Kidney (tissue), 14 donors: ENCODE data around the gene PKDREJ. TPM values are rescaled to one million over a fixed set of nuclear protein-coding genes. Genes with fewer than 3 reads are reported as not detected.

Source experiments
- DNase-seq, 5 donors: peaks; one replicate each; pipeline ENCODE4 v3.0.0-alpha.2; 2013 to 2020
- FAIRE-seq: peaks from 2 replicates; lab custom pipeline; 2012; peaks lifted over from hg19 to GRCh38; lab: Jason Lieb, UNC
- H3K27ac ChIP-seq, 2 donors: one replicate each; pipeline ENCODE4 v1.7.0; 2013; ENCODE audit warnings: low read depth in 2 of 2, low read length in 2 of 2, inconsistent platforms in 1 of 2
- H3K27me3 ChIP-seq: one replicate; pipeline ENCODE4 v1.7.1; 2013; ENCODE audit warnings: low read length, inconsistent platforms; ENCODE audit not compliant: control insufficient read depth, insufficient read depth
- H3K36me3 ChIP-seq, 3 donors: one replicate each; pipeline versions ENCODE4 v1.7.0 to v1.7.1; 2013; ENCODE audit warnings: low read length in 3 of 3, control low read depth in 1 of 3, inconsistent platforms in 1 of 3; ENCODE audit not compliant: insufficient read depth in 3 of 3, control insufficient read depth in 2 of 3
- H3K4me1 ChIP-seq, 3 donors: one replicate each; pipeline versions ENCODE4 v1.7.0 to v1.7.1; 2013; ENCODE audit warnings: low read length in 3 of 3, inconsistent platforms in 1 of 3, low read depth in 1 of 3; ENCODE audit not compliant: control insufficient read depth in 2 of 3, insufficient read depth in 2 of 3
- H3K4me3 ChIP-seq, 3 donors: one replicate each; pipeline versions ENCODE4 v1.7.0 to v1.8.1; 2013; ENCODE audit warnings: low read length in 3 of 3, control low read depth in 1 of 3, inconsistent platforms in 1 of 3
- H3K9ac ChIP-seq, 3 donors: one replicate each; pipeline versions ENCODE4 v1.7.0 to v1.7.1; 2013; ENCODE audit warnings: low read length in 3 of 3, control low read depth in 1 of 3, inconsistent platforms in 1 of 3
- H3K9me3 ChIP-seq, 3 donors: one replicate each; pipeline versions ENCODE4 v1.7.0 to v1.7.1; 2013; ENCODE audit warnings: low read length in 3 of 3, control low read depth in 1 of 3, inconsistent platforms in 1 of 3; ENCODE audit not compliant: control insufficient read depth in 2 of 3, insufficient read depth in 1 of 3
- CTCF ChIP-seq: IDR thresholded peaks from 3 replicates; pipeline ENCODE4 v1.5.1; 2012; ENCODE audit warnings: mild to moderate bottlenecking, moderate library complexity, borderline replicate concordance; ENCODE audit not compliant: insufficient read depth; ENCODE audit errors: extremely low read depth
- intact Hi-C: fragments of 100-400 bp; cut with DNase I; formaldehyde crosslinking; loops from one replicate; pipeline ENCODE4 v1.11.1; 2022
- polyA plus RNA-seq: library from polyadenylated mRNA; stranded (reverse); fragments of 350-450 nt; fragmentation: Illumina TruSeq; extraction: RNeasy Lipid Tissue Mini Kit (QIAGEN cat#74804); gene quantifications from one replicate; pipeline ENCODE4 v1.2.3, GENCODE V29; 2014; ENCODE audit warnings: low read depth, low replicate concordance; ENCODE audit not compliant: insufficient read depth
- total RNA-seq: library from RNA; stranded (reverse); fragmentation: NEBNext Ultra II Directional; extraction: Animal tissue kit (Norgen Biotek cat#: 25700); gene quantifications from one replicate; pipeline ENCODE4 v1.2.1, GENCODE V29; 2021
- donor health status: control.
- donor health status: control.
- donor health status: control.
- donor health status: control.
- donor health status: control.
- donor health status: DM: yes; HTN: yes; CAD: no.
- donor health status: Normal renal cell carcinoma (clear cell type).

PKDREJ gene
- total and polyA plus RNA-seq, 2 donors from 2014 or later = 0.06 to 0.15 TPM

- Histone ChIP-seq H3K27me3 (no peaks in the 10 kb centered on the region), H3K9me3 (no peaks in the 10 kb centered on the region), H3K27ac (no peak overlapping the region), H3K9ac (no peak overlapping the region), H3K4me1 (peaks cover 0 to 2% (median 0%) of the 10 kb centered on the region in 3 donors), H3K4me3 (no peak overlapping the region), H3K36me3 (no peaks in the 10 kb centered on the region)
- DNase-seq (no peak), FAIRE-seq (no peak)
- intact Hi-C loops = no loop called here
- TF ChIP-seq CTCF = no peak
These were observed 11.2 kb downstream of the PKDREJ start for GRCh38 chr22:46251816-46252380.

GRCh38 chr22:46251266-46251665, 11.9 kb downstream of the PKDREJ start:
- Histone ChIP-seq H3K9ac (peak overlapping the region in 2 of 3 donors; percentile 19 to 80), H3K36me3 (no peaks in the 10 kb centered on the region), H3K4me3 (peak overlapping the region in 1 of 3 donors; percentile 77), H3K4me1 (peaks cover 0 to 2% (median 0%) of the 10 kb centered on the region in 3 donors), H3K27me3 (no peaks in the 10 kb centered on the region), H3K27ac (no peak overlapping the region), H3K9me3 (no peaks in the 10 kb centered on the region)
- no peak for TF ChIP-seq CTCF
- FAIRE-seq (no peak), DNase-seq (no peak)
- intact Hi-C loops = no loop called here

GRCh38 chr22:46250783-46251125, 12.4 kb downstream of the PKDREJ start:
- DNase-seq = peak in 2 of 5 donors; percentile 16 to 35
- Histone ChIP-seq H3K36me3 (no peaks in the 10 kb centered on the region), H3K4me3 (peak overlapping the region; percentile 45 to 77 (median 57)), H3K4me1 (peaks cover 0 to 3% (median 0%) of the 10 kb centered on the region in 3 donors), H3K9me3 (no peaks in the 10 kb centered on the region), H3K27me3 (no peaks in the 10 kb centered on the region), H3K27ac (peak overlapping the region in 1 of 2 donors; percentile 63), H3K9ac (peak overlapping the region in 2 of 3 donors; percentile 19 to 80)
- TF ChIP-seq CTCF = no peak
- no peak for FAIRE-seq
- intact Hi-C loops = no loop called here
